ENCODE data around the gene RGS10. TPM values are rescaled to one million over a fixed set of nuclear protein-coding genes. Genes with fewer than 3 reads are reported as not detected.

The RGS10 gene
- total and polyA plus RNA-seq, 2 of the 8 experiments (the other 6 are each of a cell fraction or from before 2014, with no cell fraction given) = 5.5 to 13.1 TPM

- no peak overlapping the region for H2BK15ac ChIP-seq (ENCODE audit: low read length)
- no peak overlapping the region for H3K4ac ChIP-seq (replicated peaks; ENCODE audit: insufficient read length, low read depth, low read length)
- H3K9ac ChIP-seq (replicated peaks in 1 of 4; ENCODE audit: extremely low read depth in 1 of 4, low read depth in 3 of 4, low read length in 3 of 4) = no peak overlapping the region
- no peak overlapping the region for H4K5ac ChIP-seq (ENCODE audit: insufficient read length, low read depth, low read length)
- TF ChIP-seq KDM4A (IDR thresholded peaks at IDR 0.05; ENCODE audit: low read depth, low read length, severe bottlenecking) (no peak), EGR1 (IDR thresholded peaks at IDR 0.05; ENCODE audit: borderline replicate concordance, low read depth, low read length) (no peak), CHD1 (IDR thresholded peaks at IDR 0.05; ENCODE audit: low read depth, low read length) (no peak), CBX8 (IDR thresholded peaks at IDR 0.05; ENCODE audit: borderline replicate concordance, low read depth, low read length) (no peak), SP2 (IDR thresholded peaks at IDR 0.05; ENCODE audit: low read length) (no peak), TEAD4 (IDR thresholded peaks at IDR 0.05; ENCODE audit: low read depth, low read length) (no peak), TBP (IDR thresholded peaks at IDR 0.05; ENCODE audit: low read depth, low read length) (no peak), NANOG (IDR thresholded peaks at IDR 0.05; ENCODE audit: insufficient read depth, low read depth, low read length, poor library complexity, severe bottlenecking) (no peak), EZH2 (IDR thresholded peaks at IDR 0.05; ENCODE audit: low read depth, low read length, severe bottlenecking) (no peak)
- TF ChIP-seq, protein P1, sequence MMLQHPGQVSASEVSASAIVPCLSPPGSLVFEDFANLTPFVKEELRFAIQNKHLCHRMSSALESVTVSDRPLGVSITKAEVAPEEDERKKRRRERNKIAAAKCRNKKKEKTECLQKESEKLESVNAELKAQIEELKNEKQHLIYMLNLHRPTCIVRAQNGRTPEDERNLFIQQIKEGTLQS (IDR thresholded peaks at IDR 0.05; ENCODE audit: insufficient read depth, low read depth, low read length) = no peak
- H3K9me3 ChIP-seq (ENCODE audit: insufficient read depth in 2 of 2, low read depth in 1 of 2, low read length in 1 of 2) = no peaks in the 10 kb centered on the region
- no peak overlapping the region for H4K8ac ChIP-seq (ENCODE audit: extremely low read depth, insufficient read depth, low read length)
- no peak overlapping the region for H2AK5ac ChIP-seq (ENCODE audit: low read depth, low read length)
- no peaks in the 10 kb centered on the region for H3K36me3 ChIP-seq (ENCODE audit: control insufficient read depth in 2 of 4, insufficient read depth in 4 of 4, low read length in 3 of 4)
- no peak overlapping the region for H2BK12ac ChIP-seq (ENCODE audit: low read depth, low read length)
- no peak overlapping the region for H3K18ac ChIP-seq (ENCODE audit: extremely low read depth, low read length)
- H3K79me2 ChIP-seq (ENCODE audit: control insufficient read depth in 1 of 2, insufficient read depth in 2 of 2, low read length in 2 of 2) = no peaks in the 10 kb centered on the region
- H3K23ac ChIP-seq (ENCODE audit: insufficient read length) = no peak overlapping the region
- H3K79me1 ChIP-seq (ENCODE audit: low read depth, low read length) = no peaks in the 10 kb centered on the region
- peaks cover 15 to 31% (median 21%) of the 10 kb centered on the region in 4 experiments for H3K27me3 ChIP-seq (replicated peaks in 1 of 4; ENCODE audit: control insufficient read depth in 3 of 4, extremely low read depth in 1 of 4, insufficient read depth in 3 of 4, low read length in 3 of 4)
- peaks cover 1 to 14% (median 7%) of the 10 kb centered on the region in 4 experiments; a peak in 6 of 7 replicates for H3K4me1 ChIP-seq (replicated peaks in 1 of 4; ENCODE audit: control insufficient read depth in 3 of 4, insufficient read depth in 4 of 4, low read length in 3 of 4)
- CTCF ChIA-PET (ENCODE audit: partially characterized antibody) = interaction anchor here (0.6 to 1.5 kb wide), 3 partner anchors 26 to 56 kb away, joined by 4 to 5 read pairs (median 4); no protein-coding TSS in a partner anchor
- H3K27ac ChIP-seq (ENCODE audit: low read depth, low read length) = no peak overlapping the region
- peak overlapping the region; percentile 65 for H4K91ac ChIP-seq (replicated peaks; ENCODE audit: insufficient read length, low read length)
- H3K14ac ChIP-seq (ENCODE audit: insufficient read length) = no peak overlapping the region
- no peak overlapping the region for H2BK20ac ChIP-seq (ENCODE audit: low read length)
- no peak overlapping the region for H2BK5ac ChIP-seq (ENCODE audit: low read depth, low read length)
- H2AFZ ChIP-seq (ENCODE audit: low read length) = no peak overlapping the region
- POLR2A ChIA-PET (ENCODE audit: partially characterized antibody) = no interaction called here
- H3K4me3 ChIP-seq (ENCODE audit: extremely low read depth in 1 of 4, insufficient read depth in 2 of 4, low read depth in 3 of 4, low read length in 4 of 4) = no peak overlapping the region
- FAIRE-seq = no peak
- DNase-seq (ENCODE audit: low read depth in 1 of 2, low spot score in 2 of 2) = no peak
- peaks cover 19% of the 10 kb centered on the region for H3K23me2 ChIP-seq (ENCODE audit: low read depth, low read length)
- no peak overlapping the region for H3K4me2 ChIP-seq (ENCODE audit: insufficient read depth in 1 of 2, low read depth in 2 of 2, low read length in 2 of 2)
- WGBS, 2 experiments (ENCODE audit: extremely low coverage in 1 of 2, insufficient coverage in 1 of 2, insufficient read length in 1 of 2, insufficient replicate concordance in 2 of 2, low coverage in 1 of 2, low lambda C conversion rate in 2 of 2, missing lambda C conversion rate in 1 of 2) = 91% methylated on average over 3 of the region's 3 CpGs; no CpG with 5 or more reads in 1 of the 2 experiments
- H3K56ac ChIP-seq (replicated peaks; ENCODE audit: insufficient read length, low read depth, low read length) = no peak overlapping the region
- H4K20me1 ChIP-seq (replicated peaks in 1 of 2; ENCODE audit: control insufficient read depth in 1 of 2, insufficient read depth in 2 of 2, low read length in 2 of 2) = peaks cover 0 to 4% of the 10 kb centered on the region in 2 experiments
- H2BK120ac ChIP-seq (replicated peaks; ENCODE audit: low read depth, low read length) = no peak overlapping the region
Measured at GRCh38 chr10:119546009-119546408, 3.5 kb upstream of the RGS10 start.

All from H1 (cell line).